ENCODE data around the gene MYO5B. TPM values are rescaled to one million over a fixed set of nuclear protein-coding genes. Genes with fewer than 3 reads are reported as not detected.

The MYO5B gene
- total RNA-seq, 4 donors from 2014 or later = 1.2 to 2.2 (median 1.3) TPM

DNA sequence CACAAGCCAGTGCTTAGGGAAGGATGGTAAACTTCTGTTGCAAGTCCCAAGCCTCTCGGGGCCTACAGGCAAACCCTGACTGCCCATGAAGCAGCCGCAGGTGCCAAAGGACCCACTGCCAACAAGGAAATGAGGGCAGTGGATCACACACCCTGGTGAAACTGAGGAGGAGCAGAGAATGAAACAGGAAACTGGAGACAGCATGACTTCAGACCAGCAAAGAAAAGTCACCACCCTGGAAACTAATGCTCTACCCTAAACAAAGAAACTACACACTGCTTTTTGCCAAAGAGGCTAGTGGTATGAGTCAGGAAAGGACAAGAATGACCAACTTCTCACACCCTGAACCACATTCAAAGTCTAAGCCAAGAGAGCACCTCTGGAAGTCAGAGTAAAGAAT is 97.2 kb downstream of the MYO5B start:
- TF ChIP-seq, protein P1, sequence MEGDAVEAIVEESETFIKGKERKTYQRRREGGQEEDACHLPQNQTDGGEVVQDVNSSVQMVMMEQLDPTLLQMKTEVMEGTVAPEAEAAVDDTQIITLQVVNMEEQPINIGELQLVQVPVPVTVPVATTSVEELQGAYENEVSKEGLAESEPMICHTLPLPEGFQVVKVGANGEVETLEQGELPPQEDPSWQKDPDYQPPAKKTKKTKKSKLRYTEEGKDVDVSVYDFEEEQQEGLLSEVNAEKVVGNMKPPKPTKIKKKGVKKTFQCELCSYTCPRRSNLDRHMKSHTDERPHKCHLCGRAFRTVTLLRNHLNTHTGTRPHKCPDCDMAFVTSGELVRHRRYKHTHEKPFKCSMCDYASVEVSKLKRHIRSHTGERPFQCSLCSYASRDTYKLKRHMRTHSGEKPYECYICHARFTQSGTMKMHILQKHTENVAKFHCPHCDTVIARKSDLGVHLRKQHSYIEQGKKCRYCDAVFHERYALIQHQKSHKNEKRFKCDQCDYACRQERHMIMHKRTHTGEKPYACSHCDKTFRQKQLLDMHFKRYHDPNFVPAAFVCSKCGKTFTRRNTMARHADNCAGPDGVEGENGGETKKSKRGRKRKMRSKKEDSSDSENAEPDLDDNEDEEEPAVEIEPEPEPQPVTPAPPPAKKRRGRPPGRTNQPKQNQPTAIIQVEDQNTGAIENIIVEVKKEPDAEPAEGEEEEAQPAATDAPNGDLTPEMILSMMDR (IDR thresholded peaks at IDR 0.05; ENCODE audit: low read depth) = no peak

DNA sequence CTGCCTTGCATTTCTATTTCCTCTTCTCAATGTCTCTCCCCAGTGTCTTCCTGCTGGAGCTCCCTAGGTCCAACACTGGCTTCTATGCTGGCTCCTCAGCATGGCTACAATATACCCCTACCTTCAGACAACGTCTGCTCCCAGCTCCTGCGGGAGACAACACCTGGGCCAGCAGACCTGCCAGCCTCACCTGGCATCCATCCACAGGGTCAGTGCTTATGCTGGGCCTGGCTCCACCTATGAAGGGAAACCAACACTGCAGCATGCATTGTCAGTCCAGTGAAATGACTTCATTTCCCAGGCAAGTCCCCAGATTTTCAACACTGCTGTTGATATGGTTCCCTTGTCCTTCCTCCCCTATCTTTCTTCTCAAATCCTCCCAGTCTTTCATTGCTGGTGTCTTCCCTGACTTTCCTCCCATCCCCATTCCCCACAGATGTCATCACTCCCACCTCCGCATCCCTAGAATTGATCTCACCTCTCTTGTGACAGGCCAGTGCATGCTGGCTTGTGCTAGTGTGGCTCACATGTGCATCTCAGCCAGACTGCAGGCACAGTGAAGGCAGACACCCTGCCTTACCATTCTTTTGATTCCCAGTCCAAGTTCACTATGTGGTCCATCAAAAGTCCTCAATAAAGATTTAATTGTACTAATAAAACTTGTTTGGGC is 98.0 kb downstream of the MYO5B start:
- TF ChIP-seq, protein P1 (IDR thresholded peaks at IDR 0.05; ENCODE audit: low read depth) = no peak

DNA sequence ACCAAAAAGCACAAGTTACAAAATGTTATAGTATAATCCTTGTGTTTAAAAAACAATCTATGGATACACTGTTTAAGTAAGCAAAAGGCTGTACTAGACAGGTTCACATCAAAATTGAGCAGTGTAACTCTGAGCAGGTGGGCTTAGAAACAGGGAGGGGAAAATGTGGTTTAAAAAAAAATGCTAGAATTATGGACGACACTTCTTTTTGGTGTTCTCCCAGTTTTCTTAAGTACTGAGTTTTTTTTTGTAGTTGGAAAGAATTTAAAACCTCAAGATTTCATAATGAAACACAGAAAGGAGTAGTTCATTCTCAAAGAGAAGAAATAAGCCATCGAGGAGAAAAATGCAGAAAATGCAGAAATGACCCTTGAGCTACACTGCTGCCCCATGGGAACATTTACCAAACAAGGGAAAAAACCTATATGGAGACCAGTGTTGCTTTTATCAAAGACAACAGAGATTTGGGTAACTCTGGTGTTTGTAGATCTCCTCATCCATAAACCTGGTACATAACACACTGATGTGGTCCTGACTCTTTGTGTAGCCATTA is 100.7 kb downstream of the MYO5B start:
- TF ChIP-seq, protein P1 (IDR thresholded peaks at IDR 0.05; ENCODE audit: low read depth) = no peak

DNA sequence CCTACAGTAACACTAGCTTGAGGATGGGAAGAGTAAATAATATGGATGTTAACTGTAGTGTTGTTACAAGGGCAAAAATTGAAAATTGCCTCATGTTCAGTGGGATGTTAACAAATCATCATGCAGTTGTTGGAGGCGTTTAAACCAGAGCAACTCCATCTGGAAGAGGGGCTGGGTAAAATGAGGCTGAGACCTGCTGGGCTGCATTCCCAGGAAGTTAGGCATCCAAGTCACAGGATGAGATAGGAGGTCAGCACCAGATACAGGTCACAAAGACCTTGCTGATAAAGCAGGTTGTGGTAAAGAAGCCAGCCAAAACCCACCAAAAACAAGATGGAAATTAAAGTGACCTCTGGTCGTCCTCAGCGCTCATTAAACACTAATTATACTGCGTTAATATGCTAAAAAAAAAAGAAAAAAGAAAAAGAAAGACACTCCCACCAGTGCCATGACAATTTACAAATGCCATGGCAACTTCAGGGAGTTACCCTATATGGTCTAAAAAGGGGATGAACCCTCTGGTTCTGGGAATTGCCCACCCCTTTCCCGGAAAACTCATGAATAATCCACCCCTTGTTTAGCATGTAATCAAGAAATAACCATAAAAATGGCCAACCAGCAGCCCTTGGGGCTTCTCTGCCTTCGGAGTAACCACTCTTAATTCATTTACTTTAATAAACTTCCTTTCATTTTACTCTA is 101.4 kb downstream of the MYO5B start:
- TF ChIP-seq, protein P1 (IDR thresholded peaks at IDR 0.05; ENCODE audit: low read depth) = no peak

DNA sequence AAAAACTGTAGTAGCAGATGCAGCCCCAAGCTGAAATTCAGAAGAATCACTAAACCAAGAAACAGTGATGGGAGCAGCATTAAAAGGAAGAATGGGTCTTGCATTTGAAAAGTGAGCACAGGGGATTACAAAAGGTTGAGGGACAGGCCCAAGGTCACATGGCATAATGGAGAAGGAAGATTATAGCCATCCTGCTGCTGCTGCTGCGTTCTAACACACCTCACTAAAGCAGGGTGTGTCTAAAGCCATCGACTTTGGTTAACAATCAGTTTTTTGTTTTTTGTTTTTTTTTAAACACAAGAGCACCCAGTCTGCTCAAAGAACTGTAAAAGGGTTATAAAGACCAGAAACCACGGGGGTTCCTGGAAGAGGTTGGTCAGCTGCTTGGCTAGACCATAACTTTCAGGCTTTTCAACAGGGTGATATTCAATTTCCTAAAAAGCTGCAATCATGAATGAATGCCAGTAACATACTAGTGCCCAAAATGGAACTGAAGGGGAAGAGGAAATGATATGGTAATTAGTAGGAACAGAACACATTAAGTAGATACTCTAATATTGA is 102.6 kb downstream of the MYO5B start:
- TF ChIP-seq, protein P1 (IDR thresholded peaks at IDR 0.05; ENCODE audit: low read depth) = no peak

DNA sequence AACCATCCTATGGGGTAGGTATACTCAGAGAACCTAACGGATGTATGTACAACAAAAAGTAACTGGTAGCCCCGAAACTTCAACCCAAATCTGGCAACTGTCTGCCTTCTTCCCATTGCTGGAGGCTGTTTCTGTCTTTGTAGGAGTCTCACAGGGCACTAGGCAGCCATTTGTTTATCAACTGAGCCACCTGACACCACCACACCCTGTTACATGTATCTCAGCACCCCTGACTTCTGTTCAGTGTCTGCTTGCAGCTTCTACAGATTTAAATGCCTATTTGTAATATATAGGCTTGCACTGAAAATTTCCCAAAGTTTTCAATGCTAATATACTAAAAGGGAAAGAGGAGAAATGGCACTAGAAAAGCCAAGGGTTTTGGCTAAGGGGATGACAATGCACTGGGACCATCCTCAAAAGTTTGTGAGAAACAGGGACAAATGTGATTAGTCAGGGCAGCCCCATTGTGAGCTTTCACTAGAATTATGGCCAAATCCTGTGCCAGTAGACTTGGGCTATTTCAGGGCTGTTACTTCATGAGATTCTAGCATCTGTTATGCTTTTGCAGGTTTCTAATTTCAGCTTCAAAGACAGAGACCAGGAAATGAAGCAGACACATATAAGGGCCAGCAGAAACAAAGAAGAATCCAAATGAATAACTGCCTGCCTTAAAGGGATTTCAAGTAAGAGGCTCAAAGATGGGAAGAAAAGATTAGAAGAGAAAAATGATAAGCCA is 103.3 kb downstream of the MYO5B start:
- TF ChIP-seq, protein P1 (IDR thresholded peaks at IDR 0.05; ENCODE audit: low read depth) = no peak

All from subcutaneous adipose tissue (tissue), 4 donors.